NCI-H146 (cell line): ENCODE data around the gene P2RX2.
"Not testable (repeated sequence)": the region's sequence is repeated elsewhere in the genome, so short reads cannot be mapped to it uniquely, and the experiment has no call there.

ENCODE experiments used
- DNase-seq: peaks from one replicate; lab custom pipeline; 2025; lab: John Stamatoyannopoulos, UW

Gene P2RX2

GRCh38 chr12:132583736-132584135, 34.8 kb upstream of the P2RX2 start:
- DNase-seq, result no peak

GRCh38 chr12:132584429-132584828, 34.1 kb upstream of the P2RX2 start:
- no peak for DNase-seq

- DNase-seq, result no peak
These were observed 33.4 kb upstream of the P2RX2 start for GRCh38 chr12:132585177-132585576.

- DNase-seq, result no peak
These were observed 31.6 kb upstream of the P2RX2 start for GRCh38 chr12:132586929-132587328.

GRCh38 chr12:132587781-132588180, 30.8 kb upstream of the P2RX2 start:
- DNase-seq, result no peak

GRCh38 chr12:132588319-132588718, 30.3 kb upstream of the P2RX2 start:
- DNase-seq, result no peak

GRCh38 chr12:132588821-132589669, 29.5 kb upstream of the P2RX2 start:
- no peak for DNase-seq

GRCh38 chr12:132591107-132591935, 27.3 kb upstream of the P2RX2 start:
- no peak for DNase-seq

- DNase-seq, result no peak
These were observed 26.1 kb upstream of the P2RX2 start for GRCh38 chr12:132592282-132592970.

- no peak for DNase-seq
These were observed 25.5 kb upstream of the P2RX2 start for GRCh38 chr12:132593071-132593470.

- peak; percentile 59 for DNase-seq
These were observed 25.1 kb upstream of the P2RX2 start for GRCh38 chr12:132593521-132593920.

GRCh38 chr12:132593938-132594358, 24.6 kb upstream of the P2RX2 start:
- peak; percentile 98 for DNase-seq

- DNase-seq, result no peak
These were observed 23.4 kb upstream of the P2RX2 start for GRCh38 chr12:132595183-132595582.

GRCh38 chr12:132596016-132596415, 22.6 kb upstream of the P2RX2 start:
- DNase-seq, result no peak

GRCh38 chr12:132597333-132598316, 21.0 kb upstream of the P2RX2 start:
- DNase-seq, result peak; percentile 78

- DNase-seq, result not testable (repeated sequence)
These were observed 19.1 kb upstream of the P2RX2 start for GRCh38 chr12:132599502-132599901.

- peak; percentile 87 for DNase-seq
These were observed 18.2 kb upstream of the P2RX2 start for GRCh38 chr12:132600048-132601032.

GRCh38 chr12:132601171-132601883, 17.2 kb upstream of the P2RX2 start:
- peak; percentile 18 for DNase-seq

GRCh38 chr12:132602572-132603239, 15.9 kb upstream of the P2RX2 start:
- no peak for DNase-seq
